Immature natural killer cell (primary cell): Measurements from ENCODE around the gene ZP2. TPM values are rescaled to one million over a fixed set of nuclear protein-coding genes. Genes with fewer than 3 reads are reported as not detected.
"Not testable (repeated sequence)": the region's sequence is repeated elsewhere in the genome, so short reads cannot be mapped to it uniquely, and the experiment has no call there.

Source experiments
- DNase-seq, 3 donors: peaks; one replicate each; pipeline ENCODE4 v3.0.0; 2022; ENCODE audit warnings: mixed read lengths in 1 of 3
- H3K27ac Mint-ChIP-seq, 6 donors: one replicate each; pipeline ENCODE4 v1.8.0; 2020; ENCODE audit warnings: mixed read lengths in 6 of 6, mild to moderate bottlenecking in 5 of 6, inconsistent platforms in 4 of 6, moderate library complexity in 3 of 6
- H3K27me3 Mint-ChIP-seq, 3 donors: one replicate each; pipeline ENCODE4 v1.8.0; 2020 to 2021; ENCODE audit warnings: low read depth in 3 of 3, mild to moderate bottlenecking in 3 of 3, mixed read lengths in 3 of 3, moderate library complexity in 3 of 3, inconsistent platforms in 1 of 3
- H3K36me3 Mint-ChIP-seq, 3 donors: one replicate each; pipeline ENCODE4 v1.8.0; 2020; ENCODE audit warnings: mixed read lengths in 3 of 3, inconsistent platforms in 2 of 3, mild to moderate bottlenecking in 2 of 3
- H3K4me1 Mint-ChIP-seq, 2 donors: one replicate each; pipeline ENCODE4 v1.8.0; 2020; ENCODE audit warnings: inconsistent platforms in 2 of 2, mild to moderate bottlenecking in 2 of 2, mixed read lengths in 2 of 2, moderate library complexity in 1 of 2
- H3K4me3 Mint-ChIP-seq, 5 donors: one replicate each; pipeline ENCODE4 v1.8.0; 2020; ENCODE audit warnings: mild to moderate bottlenecking in 5 of 5, mixed read lengths in 5 of 5, inconsistent platforms in 3 of 5, moderate library complexity in 3 of 5
- H3K9me3 Mint-ChIP-seq, 6 donors: one replicate each; pipeline ENCODE4 v1.8.0; 2020; ENCODE audit warnings: mild to moderate bottlenecking in 6 of 6, mixed read lengths in 6 of 6, inconsistent platforms in 4 of 6, moderate library complexity in 3 of 6
- polyA plus RNA-seq, 3 donors: library from polyadenylated mRNA; unstranded; fragments of 300-500 nt; fragmentation: Illumina TruSeq; gene quantifications; one replicate each; pipeline ENCODE4 v1.2.3, GENCODE V29; 2021

The ZP2 gene
- polyA plus RNA-seq, 3 donors from 2014 or later = not detected

- H3K9me3 Mint-ChIP-seq = no peaks in the 10 kb centered on the region
- H3K36me3 Mint-ChIP-seq = no peaks in the 10 kb centered on the region
- H3K27me3 Mint-ChIP-seq = no peaks in the 10 kb centered on the region
- H3K27ac Mint-ChIP-seq = no peak overlapping the region
- DNase-seq = no peak
- H3K4me3 Mint-ChIP-seq = no peak overlapping the region
- no peaks in the 10 kb centered on the region for H3K4me1 Mint-ChIP-seq
Observed at GRCh38 chr16:21199607-21200218, 11.7 kb downstream of the ZP2 start.

- H3K27me3 Mint-ChIP-seq = peaks cover 0 to 6% (median 2%) of the 10 kb centered on the region in 3 donors
- H3K36me3 Mint-ChIP-seq = no peaks in the 10 kb centered on the region
- H3K4me3 Mint-ChIP-seq = peak overlapping the region in 1 of 5 donors; percentile 7
Observed at GRCh38 chr16:21197621-21198020, 13.8 kb downstream of the ZP2 start.

GRCh38 chr16:21197112-21197511 lies 14.3 kb downstream of the ZP2 start:
- no peak overlapping the region for H3K27ac Mint-ChIP-seq

More at GRCh38 chr16:21197621-21198020, 13.8 kb downstream of the ZP2 start:
- Mint-ChIP-seq H3K9me3 (no peaks in the 10 kb centered on the region), H3K27ac (no peak overlapping the region), H3K4me1 (no peaks in the 10 kb centered on the region)
- DNase-seq = no peak

GRCh38 chr16:21195330-21195729 lies 16.0 kb downstream of the ZP2 start:
- not testable (repeated sequence) for H3K27me3 Mint-ChIP-seq, H3K27ac Mint-ChIP-seq, H3K4me1 Mint-ChIP-seq, H3K4me3 Mint-ChIP-seq, DNase-seq, H3K9me3 Mint-ChIP-seq, H3K36me3 Mint-ChIP-seq

More at GRCh38 chr16:21197112-21197511, 14.3 kb downstream of the ZP2 start:
- H3K36me3 Mint-ChIP-seq = no peaks in the 10 kb centered on the region
- no peak for DNase-seq
- no peaks in the 10 kb centered on the region for H3K9me3 Mint-ChIP-seq
- H3K27me3 Mint-ChIP-seq = peaks cover 0 to 6% (median 2%) of the 10 kb centered on the region in 3 donors
- no peak overlapping the region for H3K4me3 Mint-ChIP-seq
- no peaks in the 10 kb centered on the region for H3K4me1 Mint-ChIP-seq

- H3K27ac Mint-ChIP-seq = no peak overlapping the region
- no peaks in the 10 kb centered on the region for H3K9me3 Mint-ChIP-seq
- H3K4me3 Mint-ChIP-seq = no peak overlapping the region
- no peaks in the 10 kb centered on the region for H3K4me1 Mint-ChIP-seq
- peaks cover 2 to 6% (median 6%) of the 10 kb centered on the region in 3 donors for H3K27me3 Mint-ChIP-seq
- DNase-seq = no peak
- H3K36me3 Mint-ChIP-seq = no peaks in the 10 kb centered on the region
Observed at GRCh38 chr16:21194771-21195301, 16.5 kb downstream of the ZP2 start.

- peaks cover 2 to 12% (median 6%) of the 10 kb centered on the region in 3 donors for H3K27me3 Mint-ChIP-seq
- H3K36me3 Mint-ChIP-seq = no peaks in the 10 kb centered on the region
- H3K4me3 Mint-ChIP-seq = no peak overlapping the region
- H3K27ac Mint-ChIP-seq = no peak overlapping the region
- no peak for DNase-seq
- no peaks in the 10 kb centered on the region for H3K9me3 Mint-ChIP-seq
- peaks cover 0 to 1% of the 10 kb centered on the region in 2 donors for H3K4me1 Mint-ChIP-seq
Observed at GRCh38 chr16:21192991-21193390, 18.4 kb downstream of the ZP2 start.

- Mint-ChIP-seq H3K36me3 (no peaks in the 10 kb centered on the region), H3K27me3 (peaks cover 4 to 12% (median 6%) of the 10 kb centered on the region in 3 donors)
Observed at GRCh38 chr16:21190599-21190998, 20.8 kb downstream of the ZP2 start.

GRCh38 chr16:21190013-21190412 lies 21.4 kb downstream of the ZP2 start:
- H3K9me3 Mint-ChIP-seq = no peaks in the 10 kb centered on the region
- H3K27ac Mint-ChIP-seq = no peak overlapping the region
- H3K4me1 Mint-ChIP-seq = peaks cover 0 to 1% of the 10 kb centered on the region in 2 donors
- H3K36me3 Mint-ChIP-seq = no peaks in the 10 kb centered on the region
- no peak overlapping the region for H3K4me3 Mint-ChIP-seq
- peaks cover 4 to 12% (median 6%) of the 10 kb centered on the region in 3 donors for H3K27me3 Mint-ChIP-seq
- no peak for DNase-seq

More at GRCh38 chr16:21190599-21190998, 20.8 kb downstream of the ZP2 start:
- Mint-ChIP-seq H3K4me3 (no peak overlapping the region), H3K4me1 (peaks cover 0 to 1% of the 10 kb centered on the region in 2 donors), H3K9me3 (no peaks in the 10 kb centered on the region), H3K27ac (no peak overlapping the region)
- DNase-seq = no peak

GRCh38 chr16:21189311-21189710 lies 22.1 kb downstream of the ZP2 start:
- Mint-ChIP-seq H3K36me3 (no peaks in the 10 kb centered on the region), H3K27me3 (peaks cover 4 to 10% (median 6%) of the 10 kb centered on the region in 3 donors), H3K27ac (no peak overlapping the region), H3K4me1 (peaks cover 0 to 1% of the 10 kb centered on the region in 2 donors), H3K9me3 (no peaks in the 10 kb centered on the region), H3K4me3 (no peak overlapping the region)
- DNase-seq = no peak

GRCh38 chr16:21186326-21186691 lies 25.1 kb downstream of the ZP2 start:
- Mint-ChIP-seq H3K9me3 (no peaks in the 10 kb centered on the region), H3K36me3 (peaks cover 9 to 13% (median 10%) of the 10 kb centered on the region in 3 donors), H3K27me3 (peaks cover 0 to 10% (median 4%) of the 10 kb centered on the region in 3 donors), H3K27ac (no peak overlapping the region), H3K4me1 (peaks cover 0 to 1% of the 10 kb centered on the region in 2 donors), H3K4me3 (no peak overlapping the region)
- no peak for DNase-seq

- H3K4me3 Mint-ChIP-seq = no peak overlapping the region
- no peak for DNase-seq
- peaks cover 0 to 10% (median 4%) of the 10 kb centered on the region in 3 donors for H3K27me3 Mint-ChIP-seq
- H3K4me1 Mint-ChIP-seq = peaks cover 0 to 1% of the 10 kb centered on the region in 2 donors
- H3K9me3 Mint-ChIP-seq = no peaks in the 10 kb centered on the region
- no peak overlapping the region for H3K27ac Mint-ChIP-seq
- H3K36me3 Mint-ChIP-seq = peaks cover 15 to 18% (median 15%) of the 10 kb centered on the region in 3 donors
Observed at GRCh38 chr16:21185659-21186325, 25.6 kb downstream of the ZP2 start.

GRCh38 chr16:21184834-21185233 lies 26.5 kb downstream of the ZP2 start:
- Mint-ChIP-seq H3K27me3 (peaks cover 0 to 7% (median 2%) of the 10 kb centered on the region in 3 donors), H3K9me3 (no peaks in the 10 kb centered on the region), H3K4me3 (no peak overlapping the region), H3K27ac (no peak overlapping the region), H3K36me3 (peaks cover 19 to 20% (median 19%) of the 10 kb centered on the region in 3 donors), H3K4me1 (peaks cover 0 to 1% of the 10 kb centered on the region in 2 donors)
- DNase-seq = no peak

- no peak for DNase-seq
- Mint-ChIP-seq H3K9me3 (no peaks in the 10 kb centered on the region), H3K4me1 (peaks cover 0 to 1% of the 10 kb centered on the region in 2 donors), H3K4me3 (no peak overlapping the region), H3K27me3 (peaks cover 0 to 6% (median 2%) of the 10 kb centered on the region in 3 donors), H3K36me3 (peaks cover 21 to 23% (median 22%) of the 10 kb centered on the region in 3 donors), H3K27ac (no peak overlapping the region)
Observed at GRCh38 chr16:21183995-21184394, 27.4 kb downstream of the ZP2 start.

GRCh38 chr16:21179983-21180365 lies 31.4 kb downstream of the ZP2 start:
- H3K9me3 Mint-ChIP-seq = peaks cover 0 to 1% (median 0%) of the 10 kb centered on the region in 6 donors
- no peak overlapping the region for H3K4me3 Mint-ChIP-seq
- H3K27ac Mint-ChIP-seq = no peak overlapping the region
- no peak for DNase-seq
- no peaks in the 10 kb centered on the region for H3K4me1 Mint-ChIP-seq
- no peaks in the 10 kb centered on the region for H3K27me3 Mint-ChIP-seq
- H3K36me3 Mint-ChIP-seq = peaks cover 31 to 48% (median 32%) of the 10 kb centered on the region in 3 donors
